Lower lobe of right lung (tissue), 2 donors: ENCODE results near the gene PPP2R2C. TPM values are rescaled to one million over a fixed set of nuclear protein-coding genes. Genes with fewer than 3 reads are reported as not detected.

ENCODE experiments used
- ATAC-seq, 2 donors: fragments of 200-7000 bp; cut with Tn5 transposase; one replicate each; pipeline ENCODE4 v1.9.1; 2020 to 2022; ENCODE audit warnings: mild to moderate bottlenecking in 2 of 2, moderate library complexity in 2 of 2
- DNase-seq: peaks from one replicate; pipeline ENCODE4 v3.0.0-alpha.2; 2020
- H3K27ac ChIP-seq: fragments of 200-600 bp; one replicate; pipeline ENCODE4 v1.8.0; 2022
- H3K27me3 ChIP-seq: fragments of 200-600 bp; one replicate; pipeline ENCODE4 v1.8.0; 2022; ENCODE audit warnings: low read depth
- H3K36me3 ChIP-seq: fragments of 200-600 bp; one replicate; pipeline ENCODE4 v1.8.0; 2022; ENCODE audit warnings: mild to moderate bottlenecking
- H3K4me1 ChIP-seq: fragments of 200-600 bp; one replicate; pipeline ENCODE4 v1.8.0; 2022
- H3K4me3 ChIP-seq: fragments of 200-600 bp; one replicate; pipeline ENCODE4 v1.8.0; 2022; ENCODE audit warnings: mild to moderate bottlenecking
- H3K9me3 ChIP-seq: fragments of 200-600 bp; one replicate; pipeline ENCODE4 v1.8.0; 2022
- CTCF ChIP-seq: fragments of 200-600 bp; IDR thresholded peaks from one replicate; pipeline ENCODE4 v1.8.0; 2022; ENCODE audit warnings: antibody characterized with exemption, mild to moderate bottlenecking
- intact Hi-C: fragments of 100-400 bp; cut with DNase I; formaldehyde crosslinking; loops from one replicate; pipeline ENCODE4 v1.11.0; 2022
- total RNA-seq: library from RNA; stranded (reverse); fragmentation: NEBNext Ultra II Directional; extraction: Animal tissue kit (Norgen Biotek cat#: 25700); gene quantifications from one replicate; pipeline ENCODE4 v1.2.1, GENCODE V29; 2021
- donor health status: DM: no; HTN: yes; CAD: no; lungs with severe emphysema.

Gene PPP2R2C
- total RNA-seq, 1 donor from 2014 or later = not detected

GRCh38 chr4:6371271-6371670 is 101.1 kb downstream of the PPP2R2C start:
- DNase-seq (no peak), ATAC-seq (no peak)
- TF ChIP-seq CTCF = no peak
- intact Hi-C loops = no loop called here
- H3K4me1 ChIP-seq = no peaks in the 10 kb centered on the region
- H3K27ac ChIP-seq = no peak overlapping the region
- no peaks in the 10 kb centered on the region for H3K9me3 ChIP-seq
- H3K4me3 ChIP-seq = no peak overlapping the region
- no peaks in the 10 kb centered on the region for H3K36me3 ChIP-seq
- H3K27me3 ChIP-seq = peaks cover 28% of the 10 kb centered on the region

DNA sequence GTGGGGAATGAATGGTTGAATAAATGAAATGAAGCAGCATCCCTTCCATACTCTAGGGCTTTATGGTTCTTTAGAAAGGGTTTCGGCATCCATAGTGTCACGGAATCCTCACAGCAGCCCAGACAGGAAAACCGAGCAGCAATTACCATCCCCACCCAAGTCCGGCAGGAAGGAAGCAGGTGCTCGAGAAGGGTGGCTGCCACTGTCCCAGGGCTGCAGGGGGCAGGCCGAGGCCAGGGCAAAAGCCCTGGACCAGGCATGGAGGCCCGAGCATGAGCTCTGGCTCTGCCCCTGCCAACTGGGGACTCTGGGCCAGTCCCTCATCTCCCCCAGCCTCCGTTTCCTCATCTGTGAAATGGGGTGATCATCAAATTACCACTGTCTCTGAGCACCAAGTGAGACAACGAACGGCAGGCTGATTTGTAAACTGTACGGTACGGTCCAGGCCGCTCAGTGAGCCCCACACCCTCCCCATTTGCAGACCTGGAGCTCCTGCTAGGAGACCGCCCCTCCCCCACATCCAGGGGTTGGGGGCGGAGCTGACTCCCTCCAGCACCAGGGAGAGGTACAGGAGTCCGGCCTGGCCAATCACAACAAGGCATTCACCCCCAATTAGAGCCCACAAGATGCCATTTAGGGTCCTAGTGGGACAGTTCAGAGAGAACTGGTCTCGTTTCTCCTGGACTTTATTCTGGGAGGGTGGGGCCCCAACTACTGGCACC is 102.3 kb downstream of the PPP2R2C start:
- H3K27me3 ChIP-seq = peaks cover 28% of the 10 kb centered on the region
- ATAC-seq (no peak), DNase-seq (no peak)
- TF ChIP-seq CTCF = no peak
- no peaks in the 10 kb centered on the region for H3K36me3 ChIP-seq
- intact Hi-C loops = no loop called here
- H3K4me1 ChIP-seq = no peaks in the 10 kb centered on the region
- H3K4me3 ChIP-seq = no peak overlapping the region
- H3K27ac ChIP-seq = no peak overlapping the region
- H3K9me3 ChIP-seq = no peaks in the 10 kb centered on the region

DNA sequence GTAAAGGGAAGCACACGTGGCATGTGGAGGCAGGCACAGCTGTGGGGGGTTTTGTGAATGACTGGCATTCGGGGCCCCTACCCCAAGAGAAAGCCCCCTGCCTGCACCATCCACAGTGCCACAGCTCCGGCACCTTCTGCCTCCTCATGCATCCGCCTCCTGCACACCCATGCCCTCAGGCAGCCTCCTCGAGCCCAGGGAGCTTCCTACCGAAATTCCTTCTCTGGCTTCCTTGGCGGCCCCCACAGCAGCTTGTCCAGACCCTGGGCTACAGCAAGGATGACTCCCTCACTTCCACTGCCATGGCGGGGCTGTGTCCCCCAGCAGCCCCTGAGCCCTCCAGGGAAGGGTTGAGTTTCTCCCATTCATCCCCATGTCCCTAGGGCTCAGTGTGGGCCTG is 102.9 kb downstream of the PPP2R2C start:
- no peaks in the 10 kb centered on the region for H3K36me3 ChIP-seq
- no peak for ATAC-seq
- no peak overlapping the region for H3K27ac ChIP-seq
- DNase-seq = no peak
- H3K27me3 ChIP-seq = peaks cover 28% of the 10 kb centered on the region
- H3K4me3 ChIP-seq = no peak overlapping the region
- intact Hi-C loops = no loop called here
- no peaks in the 10 kb centered on the region for H3K4me1 ChIP-seq
- no peaks in the 10 kb centered on the region for H3K9me3 ChIP-seq
- TF ChIP-seq CTCF = no peak

DNA sequence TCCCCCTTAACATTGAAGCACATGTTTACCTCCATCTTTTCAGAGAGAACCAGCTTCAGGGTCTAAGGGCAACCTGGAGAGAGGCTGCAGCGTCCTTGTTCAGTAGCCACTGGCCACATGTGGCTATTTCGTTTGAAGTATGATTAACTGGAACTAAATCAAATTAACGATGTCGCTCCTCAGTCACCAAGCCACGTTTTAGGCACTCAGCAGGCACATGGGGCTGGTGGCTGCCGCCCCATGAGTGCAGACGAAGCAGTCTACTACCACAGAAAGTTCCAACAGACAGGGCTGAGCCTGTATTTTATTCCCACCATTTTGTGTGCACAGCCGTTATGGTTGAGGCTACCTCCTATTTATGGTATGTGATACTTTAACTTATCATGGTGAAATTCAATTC is 103.4 kb downstream of the PPP2R2C start:
- intact Hi-C loops = no loop called here
- no peaks in the 10 kb centered on the region for H3K36me3 ChIP-seq
- ATAC-seq = no peak
- DNase-seq = no peak
- H3K27ac ChIP-seq = no peak overlapping the region
- no peaks in the 10 kb centered on the region for H3K9me3 ChIP-seq
- H3K27me3 ChIP-seq = peaks cover 28% of the 10 kb centered on the region
- TF ChIP-seq CTCF = no peak
- H3K4me3 ChIP-seq = no peak overlapping the region
- no peaks in the 10 kb centered on the region for H3K4me1 ChIP-seq

GRCh38 chr4:6368601-6369000 is 103.8 kb downstream of the PPP2R2C start:
- ATAC-seq = no peak
- Histone ChIP-seq H3K4me3 (no peak overlapping the region), H3K27me3 (peaks cover 28% of the 10 kb centered on the region), H3K4me1 (no peaks in the 10 kb centered on the region), H3K27ac (no peak overlapping the region), H3K9me3 (no peaks in the 10 kb centered on the region), H3K36me3 (no peaks in the 10 kb centered on the region)
- no peak for DNase-seq
- no peak for TF ChIP-seq CTCF
- intact Hi-C loops = no loop called here
